HG02798 (cell line): ENCODE measurements around the gene CST6.
"Not testable (repeated sequence)": the region's sequence is repeated elsewhere in the genome, so short reads cannot be mapped to it uniquely, and the experiment has no call there.

ENCODE experiments used
- ATAC-seq: cut with Tn5 transposase; IDR thresholded peaks from one replicate; pipeline ENCODE4 v1.9.1; 2021; ENCODE audit warnings: mild to moderate bottlenecking; ENCODE audit not compliant: unreplicated experiment, poor library complexity

Gene CST6

DNA sequence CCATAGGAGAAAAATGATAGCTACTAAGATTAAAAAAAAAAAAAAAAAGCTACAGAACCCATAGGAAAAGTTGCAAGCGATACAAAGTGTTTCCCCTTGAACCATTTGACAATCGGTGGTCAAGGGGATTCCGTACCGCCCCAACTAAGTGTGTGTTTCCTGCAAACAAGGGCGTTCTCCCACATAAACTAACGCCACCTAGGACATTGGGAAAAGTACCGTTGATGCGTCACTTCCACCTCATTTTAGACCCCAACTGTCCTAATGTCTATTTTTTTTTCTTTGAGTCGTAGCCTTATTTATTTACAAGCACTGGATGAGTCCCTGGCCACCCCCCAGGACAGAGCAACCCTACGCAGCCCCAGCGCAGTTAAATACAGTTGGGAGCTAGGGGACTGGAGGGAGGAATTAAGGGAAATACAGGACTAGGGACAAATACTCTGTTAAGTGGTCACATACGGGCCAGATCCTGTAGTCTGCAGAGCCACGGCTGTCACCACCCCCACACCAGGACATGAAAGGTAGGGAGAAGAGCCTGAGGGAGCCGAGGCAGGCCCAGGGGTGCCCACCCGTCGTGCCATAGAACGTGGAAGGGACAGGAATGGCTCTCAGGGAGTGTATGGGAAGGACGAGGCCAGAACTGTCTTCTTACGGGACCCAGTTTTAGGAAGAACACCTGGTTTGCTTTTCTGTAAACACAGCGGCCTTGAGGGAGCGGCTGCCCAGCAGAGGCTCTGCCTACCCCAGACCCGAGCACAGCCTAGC lies 28.8 kb upstream of the CST6 start:
- no peak for ATAC-seq

DNA sequence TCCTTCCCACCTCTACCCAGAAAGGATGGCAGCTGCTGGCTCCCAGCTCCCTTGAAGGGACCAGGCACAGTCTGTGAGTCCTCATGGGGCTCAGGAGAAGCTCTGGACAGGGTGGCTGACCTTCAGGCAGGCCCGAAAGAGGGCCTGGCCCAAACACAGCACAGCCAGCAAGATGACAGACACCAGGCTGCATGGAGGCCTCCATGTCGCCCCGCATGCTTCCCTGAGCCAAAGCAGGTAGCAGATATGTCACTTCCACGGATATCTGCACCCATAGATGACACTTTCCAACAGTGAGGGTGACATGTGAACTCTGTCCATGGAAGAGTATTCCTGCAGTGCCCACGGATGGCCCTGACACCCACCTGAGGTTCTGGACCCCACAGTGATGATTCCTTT lies 28.2 kb upstream of the CST6 start:
- ATAC-seq, result no peak

DNA sequence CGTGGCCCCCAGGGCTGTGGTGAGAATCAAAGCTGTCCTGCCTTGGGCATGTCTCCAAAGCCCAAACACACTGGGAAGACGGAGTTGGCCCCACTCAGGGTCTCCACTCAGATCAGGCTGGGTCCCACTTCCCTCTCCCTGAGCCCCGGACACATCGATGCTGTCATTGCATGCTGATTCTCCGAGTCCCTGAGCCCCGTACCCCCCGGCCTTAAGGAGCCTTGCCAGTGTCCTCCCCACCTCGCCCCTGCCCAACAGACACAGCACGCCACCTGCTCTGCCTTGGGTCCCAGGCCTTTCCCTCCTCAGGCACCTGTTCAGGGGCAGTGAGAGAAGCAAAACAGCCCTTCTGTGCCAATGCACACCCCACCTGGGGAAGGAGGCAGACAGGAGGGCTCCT lies 24.5 kb upstream of the CST6 start:
- no peak for ATAC-seq

DNA sequence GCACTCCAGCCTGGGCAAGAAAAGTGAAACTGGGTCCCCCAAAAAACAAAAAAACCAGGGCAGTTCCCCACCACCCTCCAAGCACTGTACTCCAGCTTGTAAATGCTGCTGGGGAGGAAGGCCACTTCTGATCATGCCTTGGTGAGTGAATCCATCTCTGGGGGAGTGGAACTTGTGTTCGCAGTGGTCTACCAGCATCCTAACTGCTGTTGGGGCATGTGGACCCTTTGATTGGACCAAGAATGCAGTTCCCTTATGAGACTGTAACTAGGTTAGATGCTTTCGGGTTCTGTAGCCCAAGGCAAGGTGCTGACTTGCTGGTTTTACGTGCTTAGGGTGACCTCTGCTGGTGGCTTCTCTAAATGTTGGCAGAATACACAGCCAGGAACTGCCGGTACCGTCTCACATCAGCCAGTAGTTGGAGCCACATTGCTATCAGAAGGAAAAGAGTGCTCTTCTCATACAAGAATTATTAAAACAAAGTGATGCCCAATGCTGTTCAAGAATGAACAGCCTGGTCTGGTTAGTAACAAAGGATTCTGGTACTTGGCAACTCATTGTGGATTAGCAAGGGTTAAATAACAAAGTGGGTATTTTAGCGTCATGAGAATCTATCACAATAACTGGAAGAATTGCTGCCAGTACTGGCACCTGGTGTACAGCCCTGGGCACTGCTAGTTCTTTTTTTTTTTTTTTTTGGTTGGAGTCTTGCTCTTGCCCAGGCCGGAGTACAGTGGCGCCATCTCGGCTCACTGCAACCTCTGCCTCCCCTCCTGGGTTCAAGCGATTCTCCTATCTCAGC lies 22.8 kb upstream of the CST6 start:
- ATAC-seq, result peak; percentile 94

DNA sequence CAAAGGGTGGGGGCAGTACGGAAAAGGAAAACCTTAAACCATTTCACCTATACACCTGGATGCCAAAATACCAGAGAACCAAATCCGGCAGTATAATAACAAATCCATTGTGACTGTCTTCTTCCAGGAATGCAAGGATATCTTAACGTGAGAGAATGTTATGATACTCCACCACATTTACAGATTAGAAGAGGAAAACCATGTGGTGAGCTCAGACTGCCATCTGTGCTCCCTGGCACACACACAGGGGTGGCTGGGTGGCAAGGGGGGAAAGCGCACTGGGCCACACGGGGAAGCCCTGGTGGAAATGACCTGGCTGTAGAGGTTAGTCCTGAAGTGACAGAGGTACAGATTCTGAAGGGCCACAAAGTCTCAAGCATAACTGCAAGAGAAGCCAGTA lies 19.8 kb upstream of the CST6 start:
- ATAC-seq, result no peak

DNA sequence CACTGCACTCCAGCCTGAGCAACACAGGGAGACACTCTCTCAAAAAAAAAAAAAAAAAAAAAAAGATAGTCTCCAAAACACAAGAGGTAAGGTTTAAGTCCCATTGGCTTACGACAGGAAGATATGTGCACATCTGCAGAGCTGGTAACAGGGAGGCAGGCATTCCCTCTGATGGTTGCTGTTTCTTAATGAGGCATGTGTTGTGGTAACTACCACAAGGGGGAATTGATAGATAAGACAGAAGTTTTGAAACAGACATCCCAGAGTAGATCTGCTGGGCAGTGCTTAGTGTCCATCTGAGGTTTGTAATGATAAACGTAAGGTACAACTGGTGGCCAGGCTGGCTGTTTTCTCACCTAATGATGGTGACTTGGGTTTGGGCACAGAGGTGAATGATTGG lies 14.5 kb upstream of the CST6 start:
- no peak for ATAC-seq

DNA sequence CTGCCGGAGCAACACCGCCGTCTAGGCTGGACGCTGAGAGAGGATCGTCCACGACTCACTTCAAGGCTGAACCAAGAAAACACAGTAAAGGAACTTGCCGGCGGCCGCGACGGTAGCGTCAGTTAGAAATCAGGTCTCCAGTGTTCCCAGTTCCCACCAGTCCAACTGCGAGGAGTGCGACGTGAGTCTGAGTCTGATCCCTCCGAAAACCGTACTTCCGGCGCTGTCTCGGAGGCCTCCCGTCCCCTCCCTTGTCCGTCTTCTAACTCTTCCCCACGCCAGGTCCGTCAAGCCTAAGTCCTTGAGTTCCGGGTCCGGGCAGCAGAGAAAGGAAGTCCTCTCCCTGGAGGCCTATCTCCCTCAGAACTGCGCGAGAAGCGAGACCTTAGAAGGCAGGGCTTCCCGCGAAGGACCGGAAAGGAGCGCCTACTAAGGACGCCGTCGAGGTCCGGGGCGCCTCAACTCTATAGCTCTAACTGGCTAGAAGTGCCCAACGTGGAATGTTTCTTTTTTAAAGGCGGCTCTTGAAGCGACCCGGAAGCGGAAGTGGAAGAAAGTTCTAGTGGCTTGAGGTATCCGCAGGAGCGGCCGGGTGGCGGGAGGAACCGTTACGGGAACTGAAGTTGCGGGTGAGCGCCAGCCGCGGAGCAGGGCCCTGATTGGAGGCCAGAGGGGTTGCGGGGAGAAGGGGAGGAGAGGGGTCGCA lies 9.7 kb upstream of the CST6 start, which contains the start of the genes BANF1 and EIF1AD:
TSS of gene BANF1 (plus strand) at position 562 of the 706 bp plus-strand sequence. CDS start 748 bp downstream, outside the sequence.
TSS of gene EIF1AD (minus strand) at position 216 of the 706 bp plus-strand sequence. CDS start 1,768 bp downstream, outside the sequence.
- ATAC-seq, result peak; percentile 75

DNA sequence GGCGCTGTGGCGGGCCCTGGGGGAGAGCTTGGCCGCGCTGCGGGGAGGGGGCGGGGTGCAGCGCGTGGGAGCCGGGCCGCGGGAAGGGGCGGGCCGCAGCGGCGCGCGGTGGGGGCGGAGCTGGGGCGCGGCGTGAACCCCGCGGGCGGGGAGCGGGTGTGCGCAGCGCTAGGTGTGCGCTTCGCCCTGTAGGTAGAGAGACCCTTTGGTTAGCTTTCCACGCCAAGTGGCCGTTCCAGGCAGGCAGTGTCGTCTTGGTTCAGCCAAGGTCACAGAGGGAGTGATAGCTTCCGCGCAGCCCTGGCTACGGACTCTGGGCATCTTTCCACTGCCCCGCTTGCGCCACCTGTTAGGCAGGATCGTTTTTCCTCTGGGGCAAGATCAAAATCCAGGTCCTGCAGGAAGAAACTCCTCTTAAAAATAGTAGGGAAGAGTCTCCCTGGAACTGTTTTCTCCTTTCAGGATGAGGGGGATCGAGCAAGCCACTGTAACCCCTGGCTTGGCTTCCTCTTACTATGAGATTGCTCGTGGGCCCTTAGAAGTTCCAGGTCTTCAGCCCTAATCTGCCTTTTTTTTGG lies 9.1 kb upstream of the CST6 start:
- ATAC-seq, result peak; percentile 71

DNA sequence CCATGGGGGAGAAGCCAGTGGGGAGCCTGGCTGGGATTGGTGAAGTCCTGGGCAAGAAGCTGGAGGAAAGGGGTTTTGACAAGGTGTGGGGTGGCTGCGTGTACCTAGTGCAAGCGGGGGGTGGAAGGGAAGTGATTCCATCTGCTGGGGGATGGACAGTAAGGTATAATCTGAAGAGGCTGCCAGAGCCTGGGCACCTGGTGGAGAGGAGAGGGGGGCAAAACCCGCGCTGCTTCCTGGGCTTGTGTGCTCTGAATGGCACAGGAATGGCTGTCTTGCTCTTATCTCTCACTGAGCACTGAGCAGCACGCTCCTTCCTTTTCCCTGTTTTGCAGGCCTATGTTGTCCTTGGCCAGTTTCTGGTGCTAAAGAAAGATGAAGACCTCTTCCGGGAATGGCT lies 8.5 kb upstream of the CST6 start:
- ATAC-seq, result no peak

DNA sequence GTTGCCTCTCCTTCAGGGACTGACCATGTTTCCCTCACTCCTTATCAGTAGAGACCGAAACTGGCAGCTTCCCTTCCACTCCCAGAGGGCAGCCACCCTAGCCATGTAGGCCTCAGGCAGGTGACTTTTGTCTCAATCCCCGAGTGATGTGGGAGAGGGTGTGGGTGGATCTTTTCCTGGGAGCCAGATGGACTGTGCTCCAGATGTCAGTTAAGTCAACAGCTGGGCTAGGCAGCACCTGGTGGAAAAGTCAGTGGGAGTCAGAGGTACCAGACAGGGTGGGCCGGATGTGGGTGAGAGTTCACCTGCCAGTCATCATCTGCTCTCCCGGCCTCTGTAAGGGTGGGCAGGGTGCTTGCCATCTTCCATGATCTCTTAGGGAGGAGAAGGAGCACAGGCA lies 7.6 kb upstream of the CST6 start:
- no peak for ATAC-seq

DNA sequence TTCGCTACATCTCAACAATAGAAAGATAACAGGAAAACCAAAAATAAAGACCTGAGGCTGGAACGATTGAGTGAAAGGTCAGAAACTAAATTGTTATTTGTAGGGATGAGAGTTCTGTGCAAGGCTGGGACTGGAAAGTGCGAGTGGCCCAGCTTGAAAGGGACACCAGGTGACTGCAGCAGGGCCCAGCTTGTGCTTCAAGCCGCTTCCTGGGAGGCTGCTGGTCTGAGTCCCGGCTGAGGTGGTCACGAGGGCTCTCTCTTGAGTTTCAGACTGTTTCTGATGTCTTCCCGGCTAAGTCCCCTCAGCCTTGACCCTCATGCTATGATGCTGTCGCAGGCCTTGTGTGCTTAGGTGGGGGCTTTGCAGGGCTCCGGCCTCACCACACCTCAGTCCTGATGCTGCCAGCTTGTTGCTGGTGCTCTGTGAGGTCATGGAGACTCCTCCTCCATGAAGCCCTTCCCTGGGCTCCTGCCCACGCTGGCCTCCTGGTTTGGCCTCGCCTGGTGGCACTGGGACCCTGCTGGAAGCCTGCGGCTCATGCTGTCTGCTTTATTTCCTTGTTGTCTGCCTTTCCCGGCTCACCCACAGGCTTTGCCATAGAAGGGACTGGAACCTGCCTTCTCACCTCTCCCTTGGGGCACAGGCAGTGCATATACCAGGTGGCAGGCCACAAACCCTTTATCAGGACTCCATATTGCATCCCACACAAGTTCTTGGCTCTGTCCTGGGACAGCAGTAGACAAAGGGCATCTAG lies 5.5 kb upstream of the CST6 start:
- no peak for ATAC-seq

DNA sequence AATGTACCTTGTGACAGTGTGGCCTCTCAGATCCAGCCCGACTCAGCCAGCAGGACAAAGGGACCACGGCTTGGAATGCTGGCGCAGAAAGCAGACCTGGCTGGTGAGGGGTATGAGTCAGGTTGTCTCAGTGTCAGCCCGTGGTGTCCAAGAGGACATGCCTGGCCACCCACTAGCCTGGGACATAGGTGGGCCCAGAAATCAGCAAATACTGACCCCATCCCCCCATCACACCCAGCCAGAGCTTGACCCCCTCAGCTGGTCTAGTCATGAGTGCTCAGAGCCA lies 5.0 kb upstream of the CST6 start:
- ATAC-seq, result no peak

DNA sequence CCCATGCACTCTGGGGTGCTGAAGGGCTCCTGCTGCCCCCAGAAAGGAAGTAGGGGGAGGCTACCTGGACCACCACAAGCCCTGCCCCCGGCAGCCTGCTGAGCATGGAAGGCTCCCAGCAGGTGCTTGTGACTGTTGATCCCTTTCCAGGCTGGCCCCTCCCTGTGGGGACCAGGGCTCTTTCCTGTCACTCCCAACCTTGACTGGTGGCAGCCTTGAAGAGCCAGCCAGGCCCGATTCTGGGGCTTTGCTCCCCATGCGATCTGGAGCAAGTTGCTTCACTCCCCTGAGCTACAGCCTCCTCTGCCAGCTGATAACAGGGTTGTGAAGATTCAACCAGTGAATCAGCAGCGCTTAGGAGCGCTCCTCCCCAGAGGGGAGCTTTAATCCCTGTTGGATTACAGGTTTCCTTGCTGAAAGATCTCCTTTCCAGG lies 4.6 kb upstream of the CST6 start:
- ATAC-seq, result no peak

DNA sequence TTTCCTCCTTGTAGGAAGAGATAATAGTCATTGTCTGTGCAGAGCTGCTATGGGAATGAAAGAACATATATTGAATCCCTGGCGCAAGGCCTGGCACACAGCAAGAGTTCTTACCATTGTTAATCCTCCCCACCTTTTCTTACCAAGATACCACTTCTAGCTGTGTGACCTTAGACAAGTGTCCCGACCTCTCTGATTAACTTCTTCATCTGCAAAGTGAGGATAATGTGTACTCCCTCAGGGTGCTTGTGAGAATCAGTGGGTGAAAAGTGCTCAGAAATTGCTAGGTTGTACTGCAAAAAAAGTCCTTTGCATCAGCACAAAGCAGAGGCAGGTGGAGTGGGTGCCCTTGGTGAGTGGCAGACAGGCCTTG lies 3.7 kb upstream of the CST6 start:
- no peak for ATAC-seq

DNA sequence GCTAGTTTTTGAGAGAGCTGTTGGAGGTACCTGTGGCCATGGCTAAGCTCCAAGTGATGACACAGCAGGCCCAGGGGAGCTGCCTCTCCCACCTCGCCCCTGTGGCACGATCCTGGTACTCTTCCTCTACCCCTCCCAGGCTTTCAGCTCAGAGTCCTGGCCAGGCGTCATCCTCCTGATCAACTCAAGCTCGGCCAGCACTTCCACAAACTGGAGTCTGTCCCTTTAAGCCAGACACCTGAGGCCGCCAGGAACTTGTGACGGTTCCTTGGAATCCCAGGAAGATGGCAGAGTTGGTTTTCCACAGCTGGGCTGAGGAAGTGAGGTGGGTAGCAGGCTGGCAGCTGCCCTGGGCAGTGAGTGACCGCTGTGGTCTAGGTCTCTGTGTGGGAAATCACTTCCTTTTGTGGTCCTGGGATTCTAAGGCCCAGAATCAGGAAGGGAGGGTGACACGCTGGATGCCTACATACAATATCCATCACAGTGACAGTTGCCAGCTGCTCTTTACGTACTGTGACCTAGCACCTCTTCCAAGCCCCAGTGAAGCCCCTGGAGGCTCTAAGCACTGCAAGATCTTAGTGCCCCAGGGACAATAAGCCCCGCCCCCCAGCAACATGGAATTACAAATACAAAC lies 3.2 kb upstream of the CST6 start:
- ATAC-seq, result no peak

DNA sequence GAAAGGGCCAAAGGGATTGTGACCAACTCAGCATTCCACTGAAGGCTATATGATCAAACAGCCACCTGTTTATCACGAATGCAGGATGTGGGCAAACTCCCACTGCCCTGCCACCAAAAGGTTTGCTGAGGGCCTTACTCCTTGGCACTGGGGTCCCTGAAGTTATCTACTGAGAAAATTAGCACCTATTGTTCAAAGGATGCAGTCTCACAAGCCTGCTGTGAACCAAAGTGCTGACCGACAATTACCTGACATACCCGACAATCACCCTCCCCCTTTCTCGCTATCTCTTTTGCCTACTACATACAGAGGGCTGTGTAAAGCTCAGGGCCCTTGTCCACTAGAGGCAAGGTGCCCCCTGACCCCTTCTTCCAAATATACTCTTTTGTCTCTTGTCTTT lies 1.8 kb upstream of the CST6 start:
- ATAC-seq, result not testable (repeated sequence)

DNA sequence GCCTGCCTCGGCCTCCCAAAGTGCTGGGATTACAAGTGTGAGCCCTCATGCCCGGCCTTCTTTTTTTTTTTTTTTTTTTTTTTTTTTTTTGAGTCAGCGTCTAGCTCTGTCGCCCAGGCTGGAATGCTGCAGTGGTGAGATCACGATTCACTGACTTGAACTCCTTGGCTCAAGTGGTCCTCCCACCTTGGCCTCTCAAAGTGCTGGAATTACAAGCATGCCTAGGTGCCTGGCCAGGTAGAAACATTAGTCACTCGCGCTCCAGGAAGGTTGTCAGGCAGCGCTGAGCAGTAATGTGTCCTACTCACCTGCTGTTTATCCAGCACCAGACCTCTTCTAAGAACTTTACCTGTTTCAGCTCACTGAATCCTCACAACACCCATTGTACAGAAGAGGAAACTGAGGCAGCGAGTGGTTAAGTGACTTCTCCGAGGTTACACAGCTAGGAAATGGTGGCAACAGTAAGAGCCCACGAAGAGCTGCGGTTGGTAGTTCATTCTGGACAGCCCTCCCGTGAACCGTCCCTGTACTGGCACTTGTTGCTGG lies 496 bp upstream of the CST6 start:
- ATAC-seq, result no peak

DNA sequence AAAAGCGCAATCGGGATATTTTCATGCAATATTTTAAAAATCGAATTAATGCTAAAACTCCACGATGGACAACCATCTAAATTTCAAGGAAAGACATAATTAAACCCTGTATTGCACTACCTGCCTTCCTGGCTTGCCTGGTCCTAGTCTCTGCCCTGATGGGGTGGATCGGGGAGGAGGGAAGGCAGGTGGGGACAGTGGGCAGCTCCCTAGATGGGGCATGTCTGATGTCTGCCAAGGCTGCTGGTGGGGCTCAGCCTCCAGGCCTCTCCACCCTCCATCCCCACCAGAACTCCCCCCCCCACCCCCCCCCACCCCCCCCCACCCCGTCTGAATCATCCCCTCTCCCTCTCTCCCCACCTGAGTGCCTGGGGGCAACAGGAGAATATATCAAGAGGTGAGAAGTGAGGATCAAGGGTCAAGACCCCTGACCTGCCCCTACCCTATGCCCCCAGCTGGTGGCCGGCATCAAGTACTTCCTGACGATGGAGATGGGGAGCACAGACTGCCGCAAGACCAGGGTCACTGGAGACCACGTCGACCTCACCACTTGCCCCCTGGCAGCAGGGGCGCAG lies 650 bp downstream of the CST6 start:
- no peak for ATAC-seq
